Ovary (tissue), 3 donors: Measurements from ENCODE around the gene BIRC3.

Experiments
- EP300 ChIP-seq: sonication (generic); formaldehyde crosslinking; IDR thresholded peaks from one replicate; pipeline ENCODE4 v1.6.1; 2017; ENCODE audit warnings: antibody characterized with exemption
- TF ChIP-seq, protein P1 (sequence below), 3 donors: fragments of 450-650 bp in 2 of 3; fragments of 200-600 bp in 1 of 3; IDR thresholded peaks; one replicate each; pipeline versions ENCODE4 v1.5.1 to v1.8.0; 2016 to 2022; ENCODE audit warnings: antibody characterized with exemption in 3 of 3, mild to moderate bottlenecking in 1 of 3
- donor health status: DM: no; HTN: no; CAD: no.

DNA sequence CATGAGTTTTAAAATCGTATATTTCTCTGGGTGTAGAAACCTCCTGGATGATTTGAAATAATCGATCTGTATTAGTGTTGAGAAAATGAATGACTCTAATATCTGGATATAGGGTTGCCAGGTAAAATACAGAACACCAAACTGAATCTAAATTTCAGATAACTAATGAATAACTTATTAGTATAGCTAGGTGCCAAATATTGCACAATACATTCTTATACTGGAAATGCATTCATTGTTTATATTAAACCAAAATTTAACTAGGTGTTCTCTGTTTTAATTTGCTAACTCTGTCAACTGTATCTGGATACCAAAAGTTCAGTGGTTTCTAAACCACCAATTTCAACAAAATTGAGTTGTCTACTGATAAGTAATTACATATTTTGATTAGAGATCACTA is 2.5 kb upstream of the BIRC3 start:
- TF ChIP-seq, protein P1, sequence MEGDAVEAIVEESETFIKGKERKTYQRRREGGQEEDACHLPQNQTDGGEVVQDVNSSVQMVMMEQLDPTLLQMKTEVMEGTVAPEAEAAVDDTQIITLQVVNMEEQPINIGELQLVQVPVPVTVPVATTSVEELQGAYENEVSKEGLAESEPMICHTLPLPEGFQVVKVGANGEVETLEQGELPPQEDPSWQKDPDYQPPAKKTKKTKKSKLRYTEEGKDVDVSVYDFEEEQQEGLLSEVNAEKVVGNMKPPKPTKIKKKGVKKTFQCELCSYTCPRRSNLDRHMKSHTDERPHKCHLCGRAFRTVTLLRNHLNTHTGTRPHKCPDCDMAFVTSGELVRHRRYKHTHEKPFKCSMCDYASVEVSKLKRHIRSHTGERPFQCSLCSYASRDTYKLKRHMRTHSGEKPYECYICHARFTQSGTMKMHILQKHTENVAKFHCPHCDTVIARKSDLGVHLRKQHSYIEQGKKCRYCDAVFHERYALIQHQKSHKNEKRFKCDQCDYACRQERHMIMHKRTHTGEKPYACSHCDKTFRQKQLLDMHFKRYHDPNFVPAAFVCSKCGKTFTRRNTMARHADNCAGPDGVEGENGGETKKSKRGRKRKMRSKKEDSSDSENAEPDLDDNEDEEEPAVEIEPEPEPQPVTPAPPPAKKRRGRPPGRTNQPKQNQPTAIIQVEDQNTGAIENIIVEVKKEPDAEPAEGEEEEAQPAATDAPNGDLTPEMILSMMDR (IDR thresholded peaks at IDR 0.05) = no peak
- TF ChIP-seq EP300 = no peak
